ENCODE measurements around the gene MAST2. TPM values are rescaled to one million over a fixed set of nuclear protein-coding genes. Genes with fewer than 3 reads are reported as not detected.

Gene MAST2
- total and polyA plus RNA-seq, 2 of the 4 experiments (the other 2 are of a cell fraction) = 14.2 to 41.0 TPM

- in situ Hi-C loops (cut with MboI; ENCODE audit: low sequenced_read_pairs) = no loop called here
Observed at GRCh38 chr1:45911634-45912033, 108.2 kb downstream of the MAST2 start.

More at GRCh38 chr1:45911634-45912033, 108.2 kb downstream of the MAST2 start:
- H3K36me3 ChIP-seq (ENCODE audit: control insufficient read depth, insufficient read depth, low read length) = no peaks in the 10 kb centered on the region
- no peak overlapping the region for H3K23ac ChIP-seq (ENCODE audit: low read depth, low read length)
- no peak overlapping the region for H4K5ac ChIP-seq (ENCODE audit: low read depth, low read length)
- no peak overlapping the region for H4K91ac ChIP-seq (ENCODE audit: insufficient read depth, low read depth, low read length)
- intact Hi-C loops (cut with micrococcal nuclease) = no loop called here
- H3K4me2 ChIP-seq (ENCODE audit: low read depth, low read length) = no peak overlapping the region
- H3K18ac ChIP-seq (ENCODE audit: low read depth, low read length) = no peak overlapping the region
- H2AK9ac ChIP-seq (replicated peaks; ENCODE audit: low read depth, low read length, poor library complexity) = no peak overlapping the region
- peaks cover 10% of the 10 kb centered on the region for H3K4me1 ChIP-seq (ENCODE audit: control insufficient read depth, insufficient read depth, low read length)
- H2AK5ac ChIP-seq (ENCODE audit: low read depth, low read length) = no peak overlapping the region
- ChIA-PET CTCF (no interaction called here), POLR2A (ENCODE audit: unreplicated experiment) (no interaction called here)
- no peak overlapping the region for H3K14ac ChIP-seq (replicated peaks; ENCODE audit: low read depth, low read length)
- no peak overlapping the region for H2BK20ac ChIP-seq (ENCODE audit: low read depth, low read length)
- WGBS, 2 experiments (ENCODE audit: extremely low coverage in 2 of 2, insufficient read length in 1 of 2) = no CpG with 5 or more reads among the region's 1 CpG
- DNase-seq = no peak
- H3K56ac ChIP-seq (ENCODE audit: extremely low read depth, insufficient read depth, low read length) = no peak overlapping the region
- no peak for ATAC-seq (ENCODE audit: low read depth)
- dilution Hi-C loops (cut with HindIII; ENCODE audit: low sequenced_read_pairs, unreplicated experiment) = no loop called here
- no peaks in the 10 kb centered on the region for H3K27me3 ChIP-seq (ENCODE audit: control insufficient read depth, insufficient read depth, low read length)
- BruUV-seq (replicated peaks) = no TSS peak
- peaks cover 17 to 37% of the 10 kb centered on the region in 2 experiments for H3K79me1 ChIP-seq (ENCODE audit: low read depth in 1 of 2, low read length in 2 of 2)
- H3K9me1 ChIP-seq (ENCODE audit: insufficient read depth, low read length) = peaks cover 6% of the 10 kb centered on the region
- no peak overlapping the region for H2BK15ac ChIP-seq (ENCODE audit: low read depth, low read length)
- TF ChIP-seq SMC3 (IDR thresholded peaks at IDR 0.05; ENCODE audit: low read depth, low read length) (no peak), POLR2A (IDR thresholded peaks at IDR 0.05; ENCODE audit: low read depth, low read length) (no peak), RAD21 (IDR thresholded peaks at IDR 0.05; ENCODE audit: low read length) (no peak), CHD1 (IDR thresholded peaks at IDR 0.05; ENCODE audit: low read depth, low read length) (no peak), RCOR1 (IDR thresholded peaks at IDR 0.05; ENCODE audit: insufficient replicate concordance, low read length) (no peak), CTCF (conservative IDR thresholded peaks at IDR 0.05; ENCODE audit: low read depth, low read length) (no peak), RFX5 (IDR thresholded peaks at IDR 0.05; ENCODE audit: low read depth, low read length) (no peak), NFE2L2 (IDR thresholded peaks at IDR 0.05; ENCODE audit: low read depth, low read length) (no peak), BHLHE40 (IDR thresholded peaks at IDR 0.05; ENCODE audit: low read depth, low read length) (no peak), CEBPB (IDR thresholded peaks at IDR 0.05; ENCODE audit: low read depth, low read length) (no peak)
- TF ChIP-seq, protein P1, sequence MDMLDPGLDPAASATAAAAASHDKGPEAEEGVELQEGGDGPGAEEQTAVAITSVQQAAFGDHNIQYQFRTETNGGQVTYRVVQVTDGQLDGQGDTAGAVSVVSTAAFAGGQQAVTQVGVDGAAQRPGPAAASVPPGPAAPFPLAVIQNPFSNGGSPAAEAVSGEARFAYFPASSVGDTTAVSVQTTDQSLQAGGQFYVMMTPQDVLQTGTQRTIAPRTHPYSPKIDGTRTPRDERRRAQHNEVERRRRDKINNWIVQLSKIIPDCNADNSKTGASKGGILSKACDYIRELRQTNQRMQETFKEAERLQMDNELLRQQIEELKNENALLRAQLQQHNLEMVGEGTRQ (IDR thresholded peaks at IDR 0.05; ENCODE audit: low read depth, low read length) = no peak
- H3K9ac ChIP-seq (ENCODE audit: low read depth, low read length) = no peak overlapping the region
- H3K9me3 ChIP-seq (ENCODE audit: control insufficient read depth, insufficient read depth, low read length) = no peaks in the 10 kb centered on the region
- H2BK5ac ChIP-seq (ENCODE audit: low read depth, low read length, poor library complexity, severe bottlenecking) = no peak overlapping the region
- no peaks in the 10 kb centered on the region for H4K20me1 ChIP-seq (ENCODE audit: insufficient read depth, low read length)
- H4K8ac ChIP-seq (ENCODE audit: low read depth in 2 of 2, low read length in 2 of 2) = no peak overlapping the region
- no peak overlapping the region for H2BK120ac ChIP-seq (ENCODE audit: low read depth, low read length)
- H3K27ac ChIP-seq (ENCODE audit: insufficient read depth, low read length) = no peak overlapping the region
- H2AFZ ChIP-seq (replicated peaks; ENCODE audit: low read length, poor library complexity) = no peak overlapping the region
- no peak overlapping the region for H3K4me3 ChIP-seq (ENCODE audit: insufficient read depth, low read depth, low read length)
- H3K4ac ChIP-seq (ENCODE audit: low read depth, low read length) = no peak overlapping the region

All from IMR-90 (cell line).